ENCODE measurements around the gene XG.
"Not testable (repeated sequence)": the region's sequence is repeated elsewhere in the genome, so short reads cannot be mapped to it uniquely, and the experiment has no call there.

DNA sequence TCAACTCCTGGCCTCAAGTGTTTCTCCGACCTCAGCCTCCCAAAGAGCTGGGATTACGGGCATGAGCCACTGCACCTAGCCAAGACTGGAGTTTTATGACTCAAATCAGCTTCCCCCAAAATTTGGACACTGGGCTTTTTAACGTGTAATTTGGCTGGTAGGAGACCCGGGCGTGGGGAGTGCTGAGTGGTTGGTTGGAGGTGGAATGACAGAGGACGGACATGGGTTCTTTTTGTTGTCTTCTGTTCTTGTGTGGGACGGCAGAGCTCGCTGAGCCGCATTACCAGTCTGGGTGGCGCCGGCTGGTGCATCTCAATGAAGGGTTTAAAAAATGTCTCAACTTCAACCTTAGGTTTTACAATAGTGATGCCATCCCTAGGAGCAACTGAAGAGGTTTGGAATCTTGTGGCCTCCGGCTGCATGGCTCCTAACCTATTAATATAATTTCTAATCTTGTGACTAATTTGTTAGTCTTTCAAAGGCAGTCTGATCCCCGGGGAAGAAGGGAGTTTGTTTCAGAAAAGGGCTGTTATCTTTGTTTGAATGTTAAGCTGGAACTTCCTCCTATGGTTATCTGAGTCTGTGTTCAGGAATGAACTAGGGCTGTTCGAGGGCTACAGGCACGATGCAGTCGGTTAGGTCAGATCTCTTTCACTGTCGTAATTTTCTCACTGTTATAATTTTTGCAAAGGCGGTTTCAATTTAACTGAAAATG, 50.7 kb downstream of the XG start:
- TF ChIP-seq CTCF (IDR thresholded peaks at IDR 0.05; ENCODE audit: extremely low read depth in 1 of 2, insufficient read depth in 1 of 2, low read depth in 1 of 2, low read length in 2 of 2); POLR2AphosphoS5 (IDR thresholded peaks at IDR 0.05; ENCODE audit: insufficient read depth, low read depth, low read length): not testable (repeated sequence)
